GM23338 (cell line): ENCODE data around the gene IRF2.

Source experiments
- CTCF ChIP-seq, 2 experiments: fragments of 200-600 bp in 1 of 2; sonication (generic) in 1 of 2; conservative IDR thresholded peaks; 2 replicates each; pipeline versions ENCODE4 v1.5.1 to v1.6.1; 2016 to 2017; ENCODE audit warnings: antibody characterized with exemption in 2 of 2, low read depth in 2 of 2, mild to moderate bottlenecking in 2 of 2, moderate library complexity in 1 of 2
- EZH2 ChIP-seq: fragments of 200-600 bp; sonication (generic); IDR thresholded peaks from one replicate; pipeline ENCODE4 v1.8.0; 2017; ENCODE audit warnings: antibody characterized with exemption, mild to moderate bottlenecking, low read depth; ENCODE audit not compliant: unreplicated experiment
- EZH2phosphoT487 ChIP-seq: fragments of 200-600 bp; sonication (generic); IDR thresholded peaks from one replicate; pipeline ENCODE4 v1.8.1; 2018; ENCODE audit warnings: antibody characterized with exemption; ENCODE audit not compliant: unreplicated experiment
- POLR2AphosphoS5 ChIP-seq: IDR thresholded peaks from 2 replicates; pipeline ENCODE4 v1.6.1; 2016; ENCODE audit warnings: antibody characterized with exemption, low read depth

- TF ChIP-seq EZH2: no peak
- TF ChIP-seq POLR2AphosphoS5: no peak
- TF ChIP-seq CTCF (conservative IDR thresholded peaks at IDR 0.05; ENCODE audit: low read depth in 2 of 2): no peak
- TF ChIP-seq EZH2phosphoT487: no peak
Measured at GRCh38 chr4:184420402-184420801, 53.9 kb downstream of the IRF2 start.
